Trophoblast cell (in vitro differentiated cells and primary cell): ENCODE data around the gene LRP5.

Experiments used
- DNase-seq, 2 donors: peaks; one replicate each; pipeline ENCODE4 v3.0.0-alpha.2; 2016
- H2AFZ ChIP-seq: 2 replicates; pipeline ENCODE4 v1.6.1; 2013; ENCODE audit warnings: low read length, moderate library complexity, mild to moderate bottlenecking; ENCODE audit not compliant: insufficient read depth, poor library complexity
- H2AK5ac ChIP-seq: 2 replicates; pipeline ENCODE4 v1.6.1; 2013; ENCODE audit warnings: mild to moderate bottlenecking, low read length
- H2BK120ac ChIP-seq: 2 replicates; pipeline ENCODE4 v1.6.1; 2013; ENCODE audit warnings: low read length, mild to moderate bottlenecking, moderate library complexity; ENCODE audit not compliant: insufficient read depth, poor library complexity
- H2BK12ac ChIP-seq: 2 replicates; pipeline ENCODE4 v1.6.1; 2013; ENCODE audit warnings: mild to moderate bottlenecking, low read length, moderate library complexity
- H2BK5ac ChIP-seq: 2 replicates; pipeline ENCODE4 v1.6.1; 2013; ENCODE audit warnings: low read length, low read depth, moderate library complexity, mild to moderate bottlenecking; ENCODE audit not compliant: poor library complexity
- H3K14ac ChIP-seq: 2 replicates; pipeline ENCODE4 v1.6.1; 2013; ENCODE audit warnings: mild to moderate bottlenecking, low read length
- H3K18ac ChIP-seq: 2 replicates; pipeline ENCODE4 v1.6.1; 2013; ENCODE audit warnings: mild to moderate bottlenecking, low read length
- H3K23ac ChIP-seq: 2 replicates; pipeline ENCODE4 v1.6.1; 2013; ENCODE audit warnings: low read length
- H3K27ac ChIP-seq: 2 replicates; pipeline ENCODE4 v1.5.1; 2013; ENCODE audit warnings: low read depth, mild to moderate bottlenecking, inconsistent platforms, low read length, moderate library complexity
- H3K27me3 ChIP-seq: 2 replicates; pipeline ENCODE4 v1.6.1; 2013; ENCODE audit warnings: inconsistent platforms, mild to moderate bottlenecking, low read length, moderate library complexity; ENCODE audit not compliant: insufficient read depth
- H3K36me3 ChIP-seq, 2 experiments: 1 replicate in 1 of 2; 2 replicates in 1 of 2; pipeline ENCODE4 v1.6.1; 2013; ENCODE audit warnings: low read length in 2 of 2, mild to moderate bottlenecking in 2 of 2, moderate library complexity in 1 of 2; ENCODE audit not compliant: insufficient read depth in 2 of 2, control insufficient read depth in 1 of 2
- H3K4ac ChIP-seq: 2 replicates; pipeline ENCODE4 v1.6.1; 2013; ENCODE audit warnings: low read depth, mild to moderate bottlenecking, low read length, moderate library complexity
- H3K4me1 ChIP-seq, 2 experiments: 1 replicate in 1 of 2; 2 replicates in 1 of 2; pipeline ENCODE4 v1.6.1; 2013; ENCODE audit warnings: low read length in 2 of 2, mild to moderate bottlenecking in 2 of 2, moderate library complexity in 1 of 2; ENCODE audit not compliant: insufficient read depth in 2 of 2, control insufficient read depth in 1 of 2
- H3K4me2 ChIP-seq: 2 replicates; pipeline ENCODE4 v1.6.1; 2013; ENCODE audit warnings: inconsistent platforms, mild to moderate bottlenecking, low read length, moderate library complexity
- H3K4me3 ChIP-seq: 2 replicates; pipeline ENCODE4 v1.5.1; 2013; ENCODE audit warnings: mild to moderate bottlenecking, low read depth, low read length, inconsistent platforms
- H3K79me1 ChIP-seq: one replicate; pipeline ENCODE4 v1.6.1; 2013; ENCODE audit warnings: low read length
- H3K79me2 ChIP-seq: 2 replicates; pipeline ENCODE4 v1.6.1; 2013; ENCODE audit warnings: low read length, mild to moderate bottlenecking; ENCODE audit not compliant: control insufficient read depth, insufficient read depth, poor library complexity
- H3K9ac ChIP-seq: 2 replicates; pipeline ENCODE4 v1.6.1; 2013; ENCODE audit warnings: mild to moderate bottlenecking, low read length
- H3K9me3 ChIP-seq: 2 replicates; pipeline ENCODE4 v1.6.1; 2013; ENCODE audit warnings: low read depth, mild to moderate bottlenecking, control low read depth, inconsistent platforms, low read length; ENCODE audit not compliant: insufficient read depth
- H4K12ac ChIP-seq: 2 replicates; pipeline ENCODE4 v1.6.1; 2013; ENCODE audit warnings: low read depth, mild to moderate bottlenecking, low read length, moderate library complexity
- H4K8ac ChIP-seq: 2 replicates; pipeline ENCODE4 v1.6.1; 2013; ENCODE audit warnings: low read depth, mild to moderate bottlenecking, low read length, moderate library complexity
- H4K91ac ChIP-seq: one replicate; pipeline ENCODE4 v1.6.1; 2013; ENCODE audit warnings: low read depth, mild to moderate bottlenecking, low read length, moderate library complexity
- WGBS: extraction: QIAGEN DNeasy Blood & Tissue Kit; methylation state at CpG from one replicate; pipeline ENCODE4 v1.1.7; 2013; ENCODE audit warnings: missing lambda C conversion rate; ENCODE audit not compliant: insufficient read length, insufficient coverage; ENCODE audit errors: extremely low coverage; 5-methylcytosine and 5-hydroxymethylcytosine counted together

LRP5 gene

GRCh38 chr11:68406324-68407313 lies 94.2 kb downstream of the LRP5 start:
- peaks cover 31 to 34% of the 10 kb centered on the region in 2 experiments for H3K36me3 ChIP-seq
- H3K23ac ChIP-seq: no peak overlapping the region
- H2BK12ac ChIP-seq: no peak overlapping the region
- no peak overlapping the region for H3K9ac ChIP-seq
- no peak overlapping the region for H2AK5ac ChIP-seq
- H3K9me3 ChIP-seq: peaks cover 2% of the 10 kb centered on the region
- H3K4me3 ChIP-seq: no peak overlapping the region
- H2BK5ac ChIP-seq: no peak overlapping the region
- no peaks in the 10 kb centered on the region for H3K4me1 ChIP-seq
- no peaks in the 10 kb centered on the region for H3K79me2 ChIP-seq
- H3K4me2 ChIP-seq: no peak overlapping the region
- DNase-seq: no peak
- no CpG with 5 or more reads among the region's 34 CpGs for WGBS
- no peak overlapping the region for H3K18ac ChIP-seq
- no peaks in the 10 kb centered on the region for H3K27me3 ChIP-seq
- no peak overlapping the region for H2AFZ ChIP-seq
- H3K4ac ChIP-seq: no peak overlapping the region
- H4K8ac ChIP-seq: no peak overlapping the region
- H4K12ac ChIP-seq: no peak overlapping the region
- H3K79me1 ChIP-seq: no peaks in the 10 kb centered on the region
- H3K27ac ChIP-seq: no peak overlapping the region
- H4K91ac ChIP-seq: no peak overlapping the region
- no peak overlapping the region for H2BK120ac ChIP-seq
- no peak overlapping the region for H3K14ac ChIP-seq

DNA sequence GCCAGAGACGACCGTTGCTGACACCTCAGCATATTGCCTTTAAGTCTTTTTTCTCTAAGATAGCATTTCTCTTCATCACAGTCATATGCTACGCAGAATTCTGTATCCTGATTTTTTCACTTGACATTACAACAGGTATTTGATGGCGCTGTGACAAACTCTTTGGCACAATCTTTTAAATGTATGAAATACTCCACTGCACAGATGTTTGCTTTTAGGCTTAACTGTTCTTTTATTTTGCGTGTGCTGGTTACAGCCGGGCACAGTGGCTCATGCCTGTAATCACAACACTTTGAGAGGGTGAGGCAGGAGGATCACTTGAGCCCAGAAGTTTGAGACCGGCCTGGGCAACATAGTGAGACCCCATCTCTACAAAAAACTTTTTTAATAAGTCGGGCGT lies 96.1 kb downstream of the LRP5 start:
- H3K4me3 ChIP-seq: no peak overlapping the region
- H3K27me3 ChIP-seq: no peaks in the 10 kb centered on the region
- DNase-seq: no peak

DNA sequence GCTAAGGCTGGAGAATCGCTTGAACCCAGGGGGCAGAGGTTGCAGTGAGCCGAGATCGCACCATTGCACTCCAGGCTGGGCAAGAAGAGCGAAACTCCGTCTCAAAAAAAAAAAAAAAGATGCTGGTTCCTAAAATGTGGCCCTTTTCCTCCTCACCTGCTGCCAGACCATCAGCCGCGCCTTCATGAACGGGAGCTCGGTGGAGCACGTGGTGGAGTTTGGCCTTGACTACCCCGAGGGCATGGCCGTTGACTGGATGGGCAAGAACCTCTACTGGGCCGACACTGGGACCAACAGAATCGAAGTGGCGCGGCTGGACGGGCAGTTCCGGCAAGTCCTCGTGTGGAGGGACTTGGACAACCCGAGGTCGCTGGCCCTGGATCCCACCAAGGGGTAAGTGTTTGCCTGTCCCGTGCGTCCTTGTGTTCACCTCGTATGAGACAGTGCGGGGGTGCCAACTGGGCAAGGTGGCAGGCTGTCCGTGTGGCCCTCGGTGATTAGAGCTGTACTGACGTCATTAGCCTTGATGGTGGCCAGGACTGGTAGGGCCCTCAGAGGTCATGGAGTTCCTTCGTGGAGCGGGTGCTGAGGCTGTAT lies 97.5 kb downstream of the LRP5 start:
- peaks cover 5% of the 10 kb centered on the region for H3K9me3 ChIP-seq
- no peak overlapping the region for H2BK120ac ChIP-seq
- no peak overlapping the region for H3K18ac ChIP-seq
- H2BK12ac ChIP-seq: no peak overlapping the region
- no peak overlapping the region for H3K4me2 ChIP-seq
- no peaks in the 10 kb centered on the region for H3K27me3 ChIP-seq
- H3K4me3 ChIP-seq: no peak overlapping the region
- no peak overlapping the region for H3K23ac ChIP-seq
- DNase-seq: no peak
- H3K14ac ChIP-seq: no peak overlapping the region
- H4K12ac ChIP-seq: no peak overlapping the region
- no peak overlapping the region for H3K9ac ChIP-seq
- H2AFZ ChIP-seq: no peak overlapping the region
- no peak overlapping the region for H2AK5ac ChIP-seq
- H3K36me3 ChIP-seq: peaks cover 44 to 45% of the 10 kb centered on the region in 2 experiments
- no peak overlapping the region for H4K8ac ChIP-seq
- H3K4me1 ChIP-seq: no peaks in the 10 kb centered on the region
- no peak overlapping the region for H4K91ac ChIP-seq
- H3K79me2 ChIP-seq: no peaks in the 10 kb centered on the region
- no peak overlapping the region for H2BK5ac ChIP-seq
- WGBS: no CpG with 5 or more reads among the region's 30 CpGs
- no peaks in the 10 kb centered on the region for H3K79me1 ChIP-seq
- H3K27ac ChIP-seq: no peak overlapping the region
- H3K4ac ChIP-seq: no peak overlapping the region

More for the DNA sequence above, 96.1 kb downstream of the LRP5 start:
- Histone ChIP-seq H3K4ac (no peak overlapping the region), H2AK5ac (no peak overlapping the region), H3K79me2 (no peaks in the 10 kb centered on the region), H3K14ac (no peak overlapping the region), H2BK12ac (no peak overlapping the region), H3K79me1 (no peaks in the 10 kb centered on the region), H2BK5ac (no peak overlapping the region), H3K4me2 (no peak overlapping the region), H3K9ac (no peak overlapping the region), H2AFZ (no peak overlapping the region), H4K91ac (no peak overlapping the region), H3K23ac (no peak overlapping the region), H4K12ac (no peak overlapping the region), H3K18ac (no peak overlapping the region), H4K8ac (no peak overlapping the region), H3K4me1 (no peaks in the 10 kb centered on the region), H3K36me3 (peaks cover 39 to 42% of the 10 kb centered on the region in 2 experiments), H2BK120ac (no peak overlapping the region), H3K27ac (no peak overlapping the region), H3K9me3 (peaks cover 4% of the 10 kb centered on the region)
- WGBS: no CpG with 5 or more reads among the region's 9 CpGs

DNA sequence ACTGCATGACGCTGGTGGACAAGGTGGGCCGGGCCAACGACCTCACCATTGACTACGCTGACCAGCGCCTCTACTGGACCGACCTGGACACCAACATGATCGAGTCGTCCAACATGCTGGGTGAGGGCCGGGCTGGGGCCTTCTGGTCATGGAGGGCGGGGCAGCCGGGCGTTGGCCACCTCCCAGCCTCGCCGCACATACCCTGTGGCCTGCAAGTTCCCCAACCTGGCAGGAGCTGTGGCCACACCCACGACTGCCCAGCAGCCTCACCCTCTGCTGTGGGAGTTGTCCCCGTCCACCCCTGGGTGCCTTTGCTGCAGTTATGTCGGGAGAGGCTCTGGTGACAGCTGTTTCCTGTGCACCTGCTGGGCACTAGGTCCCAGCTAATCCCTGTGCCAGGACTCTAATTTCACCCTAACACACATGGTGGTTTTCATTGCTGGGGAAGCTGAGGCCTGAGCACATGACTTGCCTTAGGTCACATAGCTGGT lies 99.2 kb downstream of the LRP5 start:
- Histone ChIP-seq H4K91ac (no peak overlapping the region), H3K27ac (no peak overlapping the region), H3K9ac (no peak overlapping the region), H4K8ac (no peak overlapping the region), H3K36me3 (peaks cover 50% of the 10 kb centered on the region in 2 experiments), H3K4me1 (no peaks in the 10 kb centered on the region), H2BK5ac (no peak overlapping the region), H2AK5ac (no peak overlapping the region), H3K4me2 (no peak overlapping the region), H3K4me3 (no peak overlapping the region), H2BK120ac (no peak overlapping the region), H3K9me3 (peaks cover 5% of the 10 kb centered on the region), H3K4ac (no peak overlapping the region), H3K14ac (no peak overlapping the region), H3K18ac (no peak overlapping the region), H3K27me3 (no peaks in the 10 kb centered on the region), H4K12ac (no peak overlapping the region), H3K79me1 (no peaks in the 10 kb centered on the region), H3K79me2 (no peaks in the 10 kb centered on the region), H2AFZ (no peak overlapping the region), H2BK12ac (no peak overlapping the region), H3K23ac (no peak overlapping the region)
- WGBS: no CpG with 5 or more reads among the region's 17 CpGs
- no peak for DNase-seq
